Measurements from ENCODE around the gene LRIT3.

- TF ChIP-seq SRF (IDR thresholded peaks at IDR 0.05; ENCODE audit: low read depth, low read length) (no peak), CTCF (IDR thresholded peaks at IDR 0.05; ENCODE audit: control extremely low read depth in 1 of 3, insufficient read depth in 1 of 3, low read depth in 1 of 3, low read length in 3 of 3) (no peak), CBX8 (IDR thresholded peaks at IDR 0.05; ENCODE audit: borderline replicate concordance, low read depth, low read length) (no peak), CEBPB (IDR thresholded peaks at IDR 0.05; ENCODE audit: low read depth, low read length) (no peak), KDM1A (IDR thresholded peaks at IDR 0.05; ENCODE audit: borderline replicate concordance, low read length) (no peak), RNF2 (IDR thresholded peaks at IDR 0.05; ENCODE audit: borderline replicate concordance, low read depth, low read length, missing control alignments, poor library complexity, severe bottlenecking) (no peak), ATF2 (IDR thresholded peaks at IDR 0.05; ENCODE audit: low read length) (no peak), USF2 (IDR thresholded peaks at IDR 0.05; ENCODE audit: low read length) (no peak)
Measured at GRCh38 chr4:109861271-109861670, 13.4 kb downstream of the LRIT3 start.

Data from H1 (cell line).